Cardiac muscle cell (in vitro differentiated cells and primary cell): ENCODE measurements around the gene ZNRD2. TPM values are rescaled to one million over a fixed set of nuclear protein-coding genes. Genes with fewer than 3 reads are reported as not detected.
A peak's percentile ranks its signal among the peaks of the same experiment; 100 is the strongest.

Source experiments
- DNase-seq, 2 donors: peaks; one replicate each; pipeline versions ENCODE4 v3.0.0 to v3.0.0-alpha.2; 2010 to 2017; ENCODE audit warnings: low read depth in 1 of 2, low spot score in 1 of 2
- H3K27ac ChIP-seq: fragments of 200-600 bp; sonication (generic); 2 replicates; pipeline ENCODE4 v1.5.1; 2016
- H3K27me3 ChIP-seq: fragments of 200-600 bp; sonication (generic); 2 replicates; pipeline ENCODE4 v1.6.0; 2016; ENCODE audit warnings: control low read depth
- H3K36me3 ChIP-seq: fragments of 200-600 bp; sonication (generic); 2 replicates; pipeline ENCODE4 v1.5.1; 2016; ENCODE audit warnings: control low read depth
- H3K4me1 ChIP-seq: fragments of 200-600 bp; sonication (generic); 2 replicates; pipeline ENCODE4 v1.8.1; 2017; ENCODE audit warnings: low read depth, mild to moderate bottlenecking, mixed run types
- H3K4me3 ChIP-seq: fragments of 200-600 bp; sonication (generic); 2 replicates; pipeline ENCODE4 v1.5.1; 2016; ENCODE audit warnings: mild to moderate bottlenecking
- H3K9me3 ChIP-seq: fragments of 200-600 bp; sonication (generic); 2 replicates; pipeline ENCODE4 v1.5.1; 2017; ENCODE audit warnings: low read depth, mild to moderate bottlenecking, control low read depth
- polyA plus RNA-seq: library from polyadenylated mRNA; unstranded; fragments of >200 nt; fragmentation: Nextera tagmentation; extraction: Ambion mirVana; gene quantifications from 2 replicates; pipeline ENCODE4 v1.2.1, GENCODE V29; 2016
- total RNA-seq: library from RNA; depleted of rRNA; stranded (reverse); fragments of >200 nt; gene quantifications from 2 replicates; pipeline ENCODE4 v1.2.3, GENCODE V29; 2016
- TF ChIP-seq, protein P1 (sequence below): IDR thresholded peaks from 2 replicates; pipeline ENCODE4 v1.5.1; 2012; ENCODE audit warnings: low read depth, mild to moderate bottlenecking, low read length

The ZNRD2 gene
- total and polyA plus RNA-seq, 2 experiments from 2014 or later: 55.7 to 56.6 TPM

- peaks cover 39% of the 10 kb centered on the region for H3K4me1 ChIP-seq
- no peaks in the 10 kb centered on the region for H3K36me3 ChIP-seq
- peak overlapping the region; percentile 93 for H3K27ac ChIP-seq
- no peaks in the 10 kb centered on the region for H3K9me3 ChIP-seq
- H3K27me3 ChIP-seq: no peaks in the 10 kb centered on the region
- TF ChIP-seq, protein P1, sequence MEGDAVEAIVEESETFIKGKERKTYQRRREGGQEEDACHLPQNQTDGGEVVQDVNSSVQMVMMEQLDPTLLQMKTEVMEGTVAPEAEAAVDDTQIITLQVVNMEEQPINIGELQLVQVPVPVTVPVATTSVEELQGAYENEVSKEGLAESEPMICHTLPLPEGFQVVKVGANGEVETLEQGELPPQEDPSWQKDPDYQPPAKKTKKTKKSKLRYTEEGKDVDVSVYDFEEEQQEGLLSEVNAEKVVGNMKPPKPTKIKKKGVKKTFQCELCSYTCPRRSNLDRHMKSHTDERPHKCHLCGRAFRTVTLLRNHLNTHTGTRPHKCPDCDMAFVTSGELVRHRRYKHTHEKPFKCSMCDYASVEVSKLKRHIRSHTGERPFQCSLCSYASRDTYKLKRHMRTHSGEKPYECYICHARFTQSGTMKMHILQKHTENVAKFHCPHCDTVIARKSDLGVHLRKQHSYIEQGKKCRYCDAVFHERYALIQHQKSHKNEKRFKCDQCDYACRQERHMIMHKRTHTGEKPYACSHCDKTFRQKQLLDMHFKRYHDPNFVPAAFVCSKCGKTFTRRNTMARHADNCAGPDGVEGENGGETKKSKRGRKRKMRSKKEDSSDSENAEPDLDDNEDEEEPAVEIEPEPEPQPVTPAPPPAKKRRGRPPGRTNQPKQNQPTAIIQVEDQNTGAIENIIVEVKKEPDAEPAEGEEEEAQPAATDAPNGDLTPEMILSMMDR: no peak
- peak overlapping the region; percentile 50 for H3K4me3 ChIP-seq
- no peak for DNase-seq
Measured at GRCh38 chr11:65557280-65558001, 12.8 kb upstream of the ZNRD2 start.

DNA sequence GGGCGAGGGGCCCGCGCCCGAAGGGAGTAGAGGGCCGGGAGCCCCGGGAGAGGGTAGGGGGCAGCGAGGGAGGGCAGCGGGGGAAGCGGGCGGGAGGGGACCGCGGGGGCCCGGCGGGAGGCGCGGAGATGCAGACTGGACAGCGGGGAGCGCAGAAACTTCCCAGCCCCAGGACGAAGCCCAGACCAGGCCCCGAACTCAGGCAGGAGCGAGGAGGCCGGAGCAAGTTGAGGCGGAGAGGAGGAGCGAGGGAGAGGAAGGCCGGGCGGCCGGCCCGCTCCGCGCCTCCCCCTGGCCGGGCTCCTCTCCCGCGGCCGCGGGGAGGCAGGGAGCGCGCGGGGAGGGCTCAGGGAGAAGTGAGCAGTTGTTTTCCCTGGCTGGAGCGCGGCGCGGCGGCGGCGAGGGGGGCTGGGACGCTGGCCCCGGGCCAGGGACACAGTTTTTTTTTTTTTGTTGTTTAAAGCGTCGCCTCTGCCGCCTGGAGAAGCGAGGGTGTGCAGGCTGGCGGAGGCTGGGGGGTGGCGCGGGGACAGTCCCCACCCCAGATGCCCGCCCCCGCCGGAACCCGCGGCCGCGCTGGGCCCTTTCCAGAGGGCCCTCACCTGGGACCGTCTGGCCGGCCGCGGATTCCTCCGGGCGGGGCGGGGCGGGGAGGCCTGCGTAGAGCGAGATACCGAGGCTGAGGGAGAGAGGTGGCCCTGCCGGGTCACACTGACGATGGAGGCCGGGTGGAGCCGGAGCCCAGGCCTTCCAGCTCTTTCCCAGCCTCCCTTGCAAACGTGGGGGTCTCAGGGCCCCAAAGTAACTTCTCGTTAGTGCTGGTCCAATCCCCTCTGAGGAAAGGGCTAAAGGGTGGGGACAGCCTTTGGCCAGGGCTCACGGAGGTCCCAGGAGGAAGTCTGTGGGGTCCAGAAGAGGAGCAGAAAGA is 12.0 kb upstream of the ZNRD2 start, which contains the start of gene LTBP3:
Gene LTBP3 (minus strand): TSS at position 358 of the 928 bp plus-strand sequence. CDS start 400 bp downstream, outside the sequence.
- Histone ChIP-seq H3K9me3 (no peaks in the 10 kb centered on the region), H3K27ac (peak within 1 kb of the TSS; percentile 93), H3K4me3 (peak within 1 kb of the TSS; percentile 50), H3K36me3 (no peaks in the 10 kb centered on the region), H3K4me1 (peaks cover 39% of the 10 kb centered on the region), H3K27me3 (no peaks in the 10 kb centered on the region)
- peak; percentile 83 to 94 for DNase-seq
- TF ChIP-seq, protein P1: no peak

GRCh38 chr11:65558930-65559509 is 11.3 kb upstream of the ZNRD2 start:
- H3K4me1 ChIP-seq: peaks cover 33% of the 10 kb centered on the region
- no peaks in the 10 kb centered on the region for H3K36me3 ChIP-seq
- DNase-seq: peak in 1 of 2 donors; percentile 67
- H3K27ac ChIP-seq: peak overlapping the region; percentile 93
- peak overlapping the region; percentile 50 for H3K4me3 ChIP-seq
- no peaks in the 10 kb centered on the region for H3K9me3 ChIP-seq
- TF ChIP-seq, protein P1: peak; percentile 9
- no peaks in the 10 kb centered on the region for H3K27me3 ChIP-seq

DNA sequence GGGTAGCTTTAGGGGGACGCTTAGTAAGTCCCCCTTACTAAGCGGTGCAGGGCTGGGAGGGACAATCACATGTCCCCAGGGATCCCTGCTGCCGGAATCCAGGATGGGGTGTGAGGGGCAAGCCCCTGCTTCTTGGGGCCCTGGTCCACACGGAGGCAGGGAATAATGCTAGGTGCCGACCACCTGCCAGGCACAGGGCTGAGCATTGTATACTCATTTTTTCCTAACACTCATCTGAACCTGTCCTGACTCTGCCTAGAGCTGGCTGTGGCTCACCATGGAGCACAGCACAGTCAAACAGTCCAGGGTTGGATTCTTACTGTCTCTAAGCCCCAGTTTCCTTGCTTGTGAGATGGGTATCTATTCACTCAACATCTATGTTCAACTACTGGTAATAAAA is 10.7 kb upstream of the ZNRD2 start:
- H3K9me3 ChIP-seq: no peaks in the 10 kb centered on the region
- H3K27ac ChIP-seq: peak overlapping the region; percentile 38
- DNase-seq: no peak
- no peak overlapping the region for H3K4me3 ChIP-seq
- H3K36me3 ChIP-seq: no peaks in the 10 kb centered on the region
- TF ChIP-seq, protein P1: no peak
- H3K4me1 ChIP-seq: peaks cover 31% of the 10 kb centered on the region
- H3K27me3 ChIP-seq: no peaks in the 10 kb centered on the region

DNA sequence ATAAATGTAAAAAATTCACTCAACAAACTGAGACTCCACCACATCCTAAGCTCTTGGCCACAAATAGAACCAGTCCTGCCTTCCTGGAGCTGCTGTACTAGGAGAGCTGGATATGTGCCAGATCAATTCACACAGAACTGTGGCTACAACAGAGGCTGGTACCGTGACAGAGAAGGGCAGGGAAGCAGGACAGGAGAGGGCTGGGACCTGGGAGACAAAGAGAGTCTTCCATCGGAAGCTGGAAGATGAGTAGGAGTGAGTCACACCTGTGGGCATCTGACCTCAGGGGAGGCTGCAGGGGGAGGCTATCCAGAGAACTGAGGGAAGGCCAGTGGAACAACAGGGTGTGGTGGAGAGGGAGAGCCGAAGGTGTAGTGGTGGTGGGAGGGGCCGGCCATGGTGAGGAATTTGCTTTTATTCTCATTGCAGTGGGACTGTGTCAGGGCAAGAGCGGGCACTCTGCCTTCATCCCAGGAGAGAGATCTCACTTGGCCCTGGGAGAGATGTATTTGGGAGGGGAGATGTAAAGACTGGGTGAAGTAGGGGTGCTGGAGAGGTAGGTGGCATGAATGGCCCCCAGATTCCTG is 10.2 kb upstream of the ZNRD2 start:
- no peak overlapping the region for H3K4me3 ChIP-seq
- peak in 1 of 2 donors; percentile 62 for DNase-seq
- H3K36me3 ChIP-seq: no peaks in the 10 kb centered on the region
- H3K4me1 ChIP-seq: peaks cover 31% of the 10 kb centered on the region
- no peak overlapping the region for H3K27ac ChIP-seq
- TF ChIP-seq, protein P1: no peak
- no peaks in the 10 kb centered on the region for H3K9me3 ChIP-seq
- H3K27me3 ChIP-seq: no peaks in the 10 kb centered on the region
